ENCODE results near the gene PTPRJ.
"Not testable (repeated sequence)": the region's sequence is repeated elsewhere in the genome, so short reads cannot be mapped to it uniquely, and the experiment has no call there.

The PTPRJ gene

DNA sequence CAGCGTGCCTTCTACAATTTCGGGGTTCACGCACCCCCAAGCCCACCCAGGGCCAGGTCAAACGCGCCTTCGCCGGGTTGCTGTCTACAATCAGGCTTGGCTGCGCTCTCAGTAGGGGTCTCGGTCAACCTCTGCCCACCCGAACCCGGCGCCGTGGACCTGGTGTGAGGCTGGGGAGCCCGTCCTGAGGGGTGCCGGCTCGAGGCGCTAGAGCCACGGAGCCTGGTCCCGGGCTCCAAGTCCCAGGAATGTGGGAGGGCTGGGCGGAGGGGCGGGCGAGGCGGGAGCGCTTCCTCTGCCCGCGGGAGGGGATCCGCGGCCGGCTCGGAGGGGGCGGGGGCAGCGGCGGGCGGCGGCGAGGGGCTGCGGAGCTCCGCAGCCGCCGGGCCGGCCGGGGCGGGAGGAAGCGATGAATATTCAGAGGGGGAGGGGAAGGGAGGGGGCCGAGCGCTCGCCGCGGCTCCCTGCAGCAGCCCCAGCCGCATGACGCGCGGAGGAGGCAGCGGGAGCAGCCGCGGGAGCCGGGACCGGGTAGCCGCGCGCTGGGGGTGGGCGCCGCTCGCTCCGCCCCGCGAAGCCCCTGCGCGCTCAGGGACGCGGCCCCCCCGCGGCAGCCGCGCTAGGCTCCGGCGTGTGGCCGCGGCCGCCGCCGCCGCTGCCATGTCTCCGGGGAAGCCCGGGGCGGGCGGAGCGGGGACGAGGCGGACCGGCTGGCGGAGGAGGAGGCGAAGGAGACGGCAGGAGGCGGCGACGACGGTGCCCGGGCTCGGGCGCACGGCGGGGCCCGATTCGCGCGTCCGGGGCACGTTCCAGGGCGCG, at the start of gene PTPRJ:
Gene PTPRJ (plus strand): TSS at position 472 of the 819 bp plus-strand sequence. CDS start 354 bp downstream, outside the sequence.
- no peak for DNase-seq (ENCODE audit: low read depth)

DNA sequence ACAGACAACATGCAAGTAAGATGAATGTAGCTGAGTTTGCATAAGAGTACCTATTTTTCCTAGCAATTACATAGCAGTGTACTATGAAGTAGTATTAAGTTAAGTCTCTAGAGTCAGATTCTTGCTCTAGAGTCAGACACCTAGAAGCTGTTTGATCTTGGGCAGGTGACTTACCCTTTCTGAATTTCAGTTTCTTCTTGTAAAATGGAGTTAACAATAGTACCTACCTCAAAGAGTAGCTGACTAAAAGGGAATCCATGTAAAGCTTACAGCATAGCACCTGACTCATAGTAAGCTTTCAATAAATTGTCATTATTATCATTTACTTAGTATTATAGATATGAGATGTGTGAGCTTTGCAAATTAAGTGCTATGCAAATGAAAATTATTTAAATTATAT, 47.8 kb upstream of the PTPRJ start:
- no peak for DNase-seq (ENCODE audit: low read depth)

DNA sequence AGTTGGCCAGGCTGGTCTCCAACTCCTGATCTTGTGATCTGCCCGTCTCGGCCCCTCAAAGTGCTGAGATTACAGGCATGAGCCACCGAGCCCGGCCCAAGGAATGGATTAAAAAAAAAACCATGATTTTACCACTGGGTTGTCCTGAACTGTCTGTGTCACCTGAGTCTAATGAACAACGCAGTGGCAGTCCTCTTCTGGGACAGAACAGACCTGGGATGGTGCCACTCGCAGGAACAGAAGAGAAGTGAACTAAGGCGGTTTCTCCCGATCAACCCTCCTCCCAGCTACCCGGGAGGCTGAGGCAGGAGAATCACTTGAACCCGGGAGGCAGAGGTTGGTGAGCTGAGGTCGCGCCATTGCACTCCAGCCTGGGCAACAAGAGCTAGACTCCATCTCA, 46.6 kb upstream of the PTPRJ start:
- not testable (repeated sequence) for DNase-seq (ENCODE audit: low read depth)

DNA sequence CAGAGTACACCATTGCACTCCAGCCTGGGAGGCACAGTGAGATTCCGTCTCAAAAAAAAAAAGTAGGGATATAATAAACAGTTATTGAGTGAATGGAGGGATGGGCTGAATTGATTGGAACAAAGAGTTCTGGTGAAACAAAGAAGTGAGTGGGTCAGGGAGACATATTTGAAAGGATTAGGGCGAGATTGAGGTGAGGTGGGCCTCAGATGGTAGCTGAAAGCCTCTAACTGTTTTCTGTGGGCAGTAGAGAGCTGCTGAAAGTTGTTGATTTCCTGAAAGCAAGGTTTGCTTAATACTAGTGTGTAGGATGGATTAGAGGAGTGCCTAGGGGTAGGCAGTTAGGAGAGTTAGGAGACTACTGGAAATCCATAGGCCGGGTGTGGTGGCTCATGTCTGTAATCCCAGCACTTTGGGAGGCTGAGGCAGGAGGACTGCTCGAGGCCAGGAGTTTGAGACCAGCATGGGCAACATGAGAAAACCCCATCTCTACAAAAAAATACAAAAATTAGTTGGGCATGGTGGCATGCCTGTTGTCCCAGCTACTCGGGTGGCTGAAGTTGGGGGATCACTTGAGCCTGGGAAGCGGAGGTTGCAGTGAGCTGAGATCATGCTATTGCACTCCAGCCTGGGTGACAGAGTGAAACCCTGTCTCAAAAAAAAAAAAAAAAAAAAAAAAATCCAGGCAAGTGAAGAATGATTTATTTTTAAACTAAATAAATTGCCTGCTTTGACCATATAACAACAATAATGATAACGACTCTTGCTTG, 41.4 kb upstream of the PTPRJ start:
- no peak for DNase-seq (ENCODE audit: low read depth)

DNA sequence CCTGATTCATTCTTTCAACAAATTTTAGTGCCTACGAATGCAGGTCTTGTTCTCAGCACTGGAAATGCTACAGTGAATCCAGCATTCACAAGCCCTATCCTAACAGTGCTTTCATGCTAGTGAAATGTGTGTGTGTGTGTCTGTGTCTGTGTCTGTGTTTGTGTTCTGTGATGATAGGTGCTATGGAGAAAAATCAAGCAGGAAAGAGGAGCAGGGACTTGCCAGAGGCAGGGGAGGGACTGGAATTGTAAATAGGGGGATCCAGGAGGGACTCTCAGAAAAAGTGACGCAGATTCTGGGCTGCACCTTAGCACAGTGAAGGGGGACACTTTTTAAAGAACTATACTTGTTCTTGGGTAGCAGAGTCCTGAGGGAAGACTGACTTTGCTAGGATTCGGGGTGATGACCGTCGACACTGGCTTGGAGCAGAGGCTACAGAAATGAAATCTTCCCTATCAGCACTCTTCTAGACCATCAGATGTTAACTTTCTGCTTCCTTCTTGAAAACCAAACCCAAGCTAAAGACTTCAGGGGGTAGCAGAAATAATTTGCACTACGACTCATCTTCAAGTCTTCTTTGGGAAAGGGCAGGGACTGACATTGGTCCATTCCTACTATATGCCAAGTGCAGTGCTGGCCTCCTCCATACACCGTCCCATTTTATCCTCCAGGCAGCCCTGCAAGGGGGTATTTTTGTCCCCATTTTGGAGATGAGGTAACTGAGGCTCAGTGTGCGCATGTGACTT, 39.3 kb upstream of the PTPRJ start:
- no peak for DNase-seq (ENCODE audit: low read depth)

DNA sequence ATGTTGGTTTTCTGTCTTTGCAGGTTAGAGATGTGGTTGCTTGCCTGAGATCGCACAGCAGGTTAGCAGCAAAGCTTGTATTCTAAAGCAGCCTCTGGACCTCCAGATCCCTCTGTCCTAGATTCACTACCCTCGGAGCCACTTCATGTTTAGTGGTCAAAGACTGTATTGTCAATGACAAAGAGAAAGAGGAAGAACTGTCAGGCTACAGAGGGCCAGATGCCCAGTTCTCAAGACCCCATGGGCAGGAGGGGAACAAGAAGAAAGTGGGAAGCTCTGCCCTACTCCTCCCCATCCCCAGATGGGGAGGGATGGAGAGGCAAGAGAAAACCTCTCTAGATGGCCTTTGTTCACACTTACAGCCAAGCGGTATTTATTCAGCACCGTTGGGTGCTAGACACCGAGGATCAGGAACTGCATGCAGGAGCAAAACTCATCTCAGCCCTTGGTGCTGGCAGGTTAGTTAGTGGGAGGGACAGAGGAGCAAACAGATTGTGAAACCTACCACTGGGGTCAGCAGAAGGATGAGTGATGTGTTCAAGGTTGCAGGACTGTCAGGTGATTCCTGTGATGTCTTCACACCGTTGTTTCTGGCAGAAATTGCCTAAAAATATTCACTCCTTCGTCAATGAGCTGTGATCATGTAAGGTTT, 38.3 kb upstream of the PTPRJ start:
- no peak for DNase-seq (ENCODE audit: low read depth)

DNA sequence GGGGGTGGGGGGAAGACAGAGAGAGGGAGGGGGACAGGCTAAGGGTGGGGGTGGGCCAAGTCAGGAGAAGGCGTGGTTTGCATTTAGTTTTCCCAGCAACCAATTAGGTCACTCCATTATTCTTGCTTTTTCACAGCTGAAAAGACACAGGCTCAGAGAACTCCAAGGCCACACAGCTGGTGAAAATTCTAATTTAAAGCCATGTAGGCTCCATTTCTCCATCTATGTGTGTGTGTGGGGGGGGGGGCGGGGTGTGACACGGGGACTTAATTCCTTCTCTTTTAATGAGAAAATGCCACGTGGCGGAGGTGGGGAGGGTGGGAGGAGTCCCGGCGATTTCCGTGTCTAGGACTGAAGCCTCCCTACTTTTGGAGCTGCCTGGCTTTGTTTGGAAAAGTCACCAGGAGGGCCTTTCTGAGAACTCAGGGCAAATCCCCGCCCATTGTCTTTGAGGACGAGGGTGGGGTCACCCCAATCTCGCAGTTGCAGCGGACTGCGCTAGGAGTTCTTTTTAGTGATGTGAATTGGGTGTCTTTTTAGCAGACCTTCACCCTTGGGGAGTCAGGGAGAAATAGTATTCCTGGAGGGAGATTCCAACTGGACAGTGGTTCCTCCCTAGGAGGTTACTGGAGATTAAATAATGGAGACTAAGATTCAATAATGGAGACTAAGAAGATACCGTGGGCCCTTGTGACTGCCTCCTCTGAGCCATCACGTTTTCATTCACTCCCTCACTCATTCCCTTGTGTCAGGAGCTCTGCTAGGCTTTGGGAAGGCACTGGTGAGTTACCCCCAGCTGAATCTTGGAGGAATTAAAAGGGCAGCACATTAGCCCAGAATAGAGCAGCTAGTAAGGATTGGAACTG, 36.4 kb upstream of the PTPRJ start:
- DNase-seq (ENCODE audit: low read depth): no peak

DNA sequence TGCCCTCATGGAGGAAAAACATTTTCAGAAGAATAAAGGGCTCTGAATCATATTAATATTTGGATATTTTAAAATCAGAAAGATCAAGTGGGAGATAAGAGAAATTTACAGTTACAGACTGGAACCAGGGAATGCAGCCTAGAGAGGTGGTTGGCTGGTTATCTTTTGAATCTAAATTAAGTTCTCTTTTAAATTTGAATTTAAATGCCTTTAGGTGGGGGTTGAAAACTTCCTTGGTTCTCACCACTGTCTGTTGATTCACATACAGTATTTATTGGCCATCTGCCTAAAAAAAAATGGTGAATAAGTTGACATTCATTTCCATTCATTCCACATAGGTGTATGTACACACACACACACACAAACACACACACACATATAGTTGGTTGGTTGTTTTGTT, 35.7 kb upstream of the PTPRJ start:
- DNase-seq (ENCODE audit: low read depth): no peak

DNA sequence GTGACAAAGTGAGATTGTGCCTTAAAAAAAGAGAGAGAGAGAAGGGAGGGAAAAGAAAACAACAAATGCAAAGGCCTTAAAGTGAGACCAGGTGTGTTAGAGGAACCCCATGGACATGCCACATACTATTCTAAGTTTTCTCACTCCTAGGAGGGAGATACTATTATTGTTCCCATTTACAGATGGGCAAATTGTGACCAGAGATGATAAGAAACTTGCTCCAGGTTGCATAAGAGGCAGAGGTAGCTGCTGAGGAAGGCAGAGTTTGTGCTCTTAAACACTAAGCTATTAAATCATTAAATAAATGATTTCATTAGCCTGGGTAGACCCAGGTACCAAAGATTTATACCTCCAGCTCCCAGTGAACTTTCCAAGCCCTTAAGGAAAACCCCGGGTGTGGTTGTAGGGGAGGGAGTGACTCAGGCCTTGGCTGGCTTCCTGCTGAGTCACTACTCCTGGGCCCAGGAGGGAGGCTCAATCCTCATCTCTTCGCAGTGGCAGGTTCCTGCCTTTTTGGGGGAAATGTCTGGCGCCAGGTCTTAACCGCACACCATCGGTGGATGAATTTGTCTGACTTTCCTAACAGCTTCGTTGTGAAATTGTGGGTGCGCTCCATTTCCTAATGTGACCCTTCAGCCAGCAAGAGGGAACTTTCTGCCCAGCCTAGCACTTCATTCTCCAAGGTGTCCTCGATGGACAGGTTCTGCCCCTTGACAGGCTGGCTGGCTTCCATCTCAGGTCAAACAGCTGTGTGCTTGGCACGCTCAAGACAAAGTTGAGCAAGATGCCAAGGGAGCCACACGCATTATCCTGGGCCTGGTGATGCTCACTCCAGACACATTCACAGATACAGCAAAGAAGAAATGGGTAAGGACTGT, 33.4 kb upstream of the PTPRJ start:
- DNase-seq (ENCODE audit: low read depth): peak; percentile 94

DNA sequence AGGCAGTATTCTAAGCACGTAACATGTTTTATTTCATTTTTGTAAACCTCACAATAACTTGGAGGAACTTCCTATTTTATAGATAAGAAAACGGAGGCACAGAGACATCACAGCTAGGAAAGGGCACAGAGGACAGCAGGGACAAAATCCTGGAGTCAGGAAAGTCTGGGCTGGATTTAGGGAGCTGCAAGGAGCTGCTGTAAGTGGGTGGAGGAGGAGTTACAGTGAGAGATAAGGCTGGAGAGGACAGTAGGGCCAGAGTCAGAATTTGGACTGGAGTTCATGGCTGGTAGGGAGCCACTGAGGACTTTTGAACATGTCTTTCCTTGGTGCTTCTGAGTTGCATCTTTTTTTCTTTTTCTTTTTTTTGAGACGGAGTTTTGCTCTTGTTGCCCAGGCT, 32.2 kb upstream of the PTPRJ start:
- no peak for DNase-seq (ENCODE audit: low read depth)

DNA sequence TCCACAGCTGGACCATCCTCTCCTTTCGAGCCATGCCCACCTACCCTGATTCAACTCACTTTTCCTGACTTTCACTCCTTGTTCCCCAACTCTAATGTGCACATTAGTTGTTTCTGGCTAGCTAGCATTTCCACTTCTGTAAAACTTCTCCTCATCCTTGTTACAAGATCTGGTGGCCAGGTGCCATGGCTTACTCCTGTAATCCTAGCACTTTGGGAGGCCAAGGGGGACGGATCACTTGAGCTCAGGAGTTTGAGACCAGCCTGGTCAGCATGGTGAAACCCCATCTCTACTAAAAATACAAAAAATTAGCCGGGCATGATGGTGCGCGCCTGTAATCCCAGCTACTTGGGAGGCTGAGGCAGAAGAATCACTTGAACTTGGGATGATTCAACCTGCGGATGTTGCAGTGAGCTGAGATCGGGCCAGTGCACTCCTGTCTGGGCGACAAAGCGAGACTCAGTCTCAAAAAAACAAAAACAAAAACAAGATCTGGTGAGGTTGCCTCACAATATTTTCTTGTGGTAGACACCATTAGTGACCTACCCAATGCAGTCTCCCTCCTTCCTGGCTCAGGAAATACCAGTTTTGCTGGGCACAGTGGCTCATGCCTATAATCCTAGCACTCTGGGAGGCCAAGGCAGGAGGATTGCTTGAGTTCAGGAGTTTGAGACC, 31.2 kb upstream of the PTPRJ start:
- not testable (repeated sequence) for DNase-seq (ENCODE audit: low read depth)

DNA sequence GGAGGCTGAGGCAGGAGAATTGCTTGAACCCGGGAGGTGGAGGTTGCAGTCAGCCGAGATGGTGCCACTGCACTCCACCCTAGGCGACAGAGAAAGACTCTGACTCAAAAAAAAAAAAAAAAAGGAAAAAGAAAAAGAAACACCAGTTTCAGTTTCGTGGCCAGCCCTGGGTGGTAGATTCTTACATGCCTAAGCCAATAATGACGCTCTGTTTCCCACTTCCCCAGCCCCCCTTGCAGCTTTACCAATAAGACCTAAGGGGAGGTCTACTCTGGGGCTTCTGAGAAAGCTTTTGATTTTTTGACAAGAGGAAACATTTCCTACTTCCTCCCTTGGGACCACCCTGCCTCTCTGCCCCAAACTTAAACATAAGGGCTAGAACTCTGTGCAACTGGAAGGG, 30.0 kb upstream of the PTPRJ start:
- DNase-seq (ENCODE audit: low read depth): no peak

DNA sequence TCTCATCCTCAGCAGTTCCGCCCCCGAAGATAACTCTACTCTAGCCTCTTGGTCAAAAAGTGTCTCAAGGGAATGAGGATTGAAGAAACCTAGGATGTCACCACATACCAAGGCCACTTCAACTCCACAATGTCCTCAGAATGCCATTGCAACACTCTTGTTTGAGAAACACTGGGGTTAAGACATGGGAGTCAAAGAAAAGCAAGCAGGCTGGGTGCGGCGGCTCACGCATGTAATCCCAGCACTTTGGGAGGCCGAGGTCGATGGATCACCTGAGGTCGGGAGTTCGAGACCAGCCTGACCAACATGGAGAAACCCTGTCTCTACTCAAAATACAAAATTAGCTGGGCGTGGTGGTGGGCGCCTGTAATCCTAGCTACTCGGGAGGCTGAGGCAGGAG, 28.9 kb upstream of the PTPRJ start:
- DNase-seq (ENCODE audit: low read depth): not testable (repeated sequence)

DNA sequence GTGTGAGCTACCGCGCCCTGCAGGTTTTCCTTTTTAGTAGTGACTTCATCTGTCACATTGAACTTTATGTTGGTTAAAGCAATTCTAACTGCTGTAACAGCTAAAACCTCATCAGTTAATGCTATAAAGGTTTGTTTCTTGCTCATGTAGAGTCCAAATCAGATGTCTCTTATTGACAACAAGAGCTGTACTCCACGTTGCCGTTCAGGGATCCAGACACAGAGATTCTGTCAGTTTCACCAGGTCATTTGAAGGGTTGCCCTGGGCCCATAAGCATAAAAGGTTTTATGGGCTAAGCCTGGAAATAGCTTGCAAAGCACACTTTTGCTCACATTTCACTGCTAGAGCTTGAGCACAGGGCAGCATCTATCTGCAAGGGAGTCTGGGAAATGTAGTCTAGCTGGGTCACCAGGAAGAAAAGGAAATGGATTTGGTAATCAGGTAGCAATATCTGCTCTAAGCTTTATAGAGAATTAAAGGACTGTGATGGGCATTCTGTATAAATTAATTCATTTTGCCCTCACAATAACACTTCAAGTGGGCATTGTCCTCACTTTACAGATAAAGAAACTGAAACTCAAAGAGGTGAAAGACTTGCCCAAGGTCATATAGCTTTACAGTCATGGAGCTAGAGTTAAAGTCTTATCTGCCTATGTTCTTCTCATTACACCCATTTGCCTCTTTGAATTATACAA, 25.2 kb upstream of the PTPRJ start:
- DNase-seq (ENCODE audit: low read depth): no peak

DNA sequence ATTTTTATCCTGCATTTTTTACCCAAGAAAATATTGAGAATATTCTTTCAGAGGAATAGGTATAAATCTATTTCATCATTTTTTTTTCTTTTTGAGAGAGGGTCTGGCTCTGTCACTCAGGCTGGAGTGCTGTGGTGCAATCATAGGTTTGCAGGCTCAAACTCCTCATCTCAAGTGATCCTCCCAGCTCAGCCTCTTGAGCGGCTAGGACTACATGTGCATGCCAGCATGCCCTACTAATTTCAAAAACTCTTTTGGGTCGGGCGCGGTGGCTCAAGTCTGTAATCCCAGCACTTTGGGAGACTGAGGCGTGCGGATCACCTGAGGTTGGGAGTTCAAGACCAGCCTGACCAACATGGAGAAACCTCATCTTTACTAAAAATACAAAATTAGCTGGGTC, 20.3 kb upstream of the PTPRJ start:
- no peak for DNase-seq (ENCODE audit: low read depth)

DNA sequence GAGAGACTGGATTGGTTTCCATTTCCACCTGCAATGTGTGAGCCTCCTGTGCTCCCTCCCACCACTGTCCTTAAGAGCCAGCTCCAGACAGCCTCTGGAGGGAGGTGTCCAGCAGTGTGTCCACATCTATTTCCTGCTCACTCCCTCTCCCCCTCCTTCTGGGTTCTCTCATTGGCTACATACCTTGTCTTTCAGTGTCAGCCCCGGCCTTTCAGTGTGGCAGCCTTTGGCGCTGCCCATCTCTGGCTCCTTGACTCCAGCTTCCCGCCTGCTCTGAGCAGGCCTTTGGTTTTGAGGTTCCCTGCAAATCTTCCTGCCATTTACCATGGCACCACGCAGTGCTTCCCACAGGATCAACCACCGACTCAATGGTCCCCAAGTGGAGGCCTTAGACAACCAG, 19.0 kb upstream of the PTPRJ start:
- no peak for DNase-seq (ENCODE audit: low read depth)

DNA sequence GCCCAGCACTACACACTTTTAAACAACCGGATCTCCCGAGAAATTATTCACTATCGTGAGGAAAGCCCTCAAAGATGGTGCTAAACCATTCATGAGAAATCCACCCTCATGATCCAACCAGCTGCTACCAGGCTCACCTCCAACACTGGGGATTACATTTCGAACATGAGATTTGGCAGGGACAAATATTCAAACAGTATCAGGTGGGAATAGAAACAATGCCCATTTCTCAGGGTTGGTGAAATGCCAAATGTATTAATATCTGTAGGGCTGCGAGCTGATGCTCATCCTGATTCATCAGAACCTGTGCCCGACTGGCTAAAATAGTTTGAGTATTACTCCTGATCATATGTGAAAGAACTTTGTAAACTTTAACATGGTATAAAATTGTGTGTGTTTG, 15.8 kb upstream of the PTPRJ start:
- no peak for DNase-seq (ENCODE audit: low read depth)

DNA sequence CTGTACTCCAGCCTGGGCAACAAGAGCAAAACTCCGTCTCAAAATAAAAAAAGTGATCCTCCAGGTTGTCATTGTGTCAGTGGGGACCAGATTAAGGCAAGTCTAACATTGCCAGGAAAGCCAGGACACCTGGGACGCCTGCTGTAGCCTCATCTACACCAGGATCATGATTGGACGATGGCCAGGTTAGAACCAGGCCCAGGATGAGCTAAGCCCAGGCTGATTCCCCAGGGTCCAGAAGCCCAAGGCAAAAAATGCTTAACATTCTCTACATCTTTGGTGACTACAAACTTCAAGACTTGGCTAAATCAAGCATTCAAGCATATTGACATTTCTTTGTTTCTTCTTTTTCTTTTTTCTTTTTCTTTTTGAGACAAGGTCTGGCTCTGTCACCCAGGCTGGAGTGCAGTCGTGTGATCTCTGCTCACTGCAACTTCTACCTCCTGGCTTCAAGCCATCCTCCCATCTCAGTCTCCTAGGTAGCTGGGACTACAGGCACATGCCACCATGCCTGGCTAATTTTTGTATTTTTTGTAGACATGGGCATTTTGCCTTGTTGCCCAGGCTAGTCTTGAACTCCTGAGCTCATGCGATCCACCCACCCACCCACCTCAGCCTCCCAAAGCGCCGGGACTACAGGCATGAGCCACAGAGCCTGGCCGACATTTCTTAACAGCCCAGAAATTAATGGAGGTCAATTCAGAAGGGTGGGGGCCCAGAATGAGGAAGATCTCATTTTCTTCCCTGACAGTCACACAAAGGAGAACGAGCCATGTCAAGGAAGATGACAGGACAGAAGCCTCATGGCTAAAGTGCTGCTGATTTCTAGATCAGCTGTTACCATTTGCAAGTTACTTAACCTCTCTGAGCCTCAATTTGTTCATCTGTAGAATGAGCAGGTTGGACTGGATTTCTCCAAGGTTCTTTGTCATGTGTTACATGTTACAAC, 12.5 kb upstream of the PTPRJ start:
- DNase-seq (ENCODE audit: low read depth): no peak

All from GM04504 (cell line).